SHP77 (cell line): Measurements from ENCODE around the gene SDK1.

Experiments used
- DNase-seq, 2 experiments: peaks; one replicate each; lab custom pipeline; 2025; lab: John Stamatoyannopoulos, UW

The SDK1 gene

DNA sequence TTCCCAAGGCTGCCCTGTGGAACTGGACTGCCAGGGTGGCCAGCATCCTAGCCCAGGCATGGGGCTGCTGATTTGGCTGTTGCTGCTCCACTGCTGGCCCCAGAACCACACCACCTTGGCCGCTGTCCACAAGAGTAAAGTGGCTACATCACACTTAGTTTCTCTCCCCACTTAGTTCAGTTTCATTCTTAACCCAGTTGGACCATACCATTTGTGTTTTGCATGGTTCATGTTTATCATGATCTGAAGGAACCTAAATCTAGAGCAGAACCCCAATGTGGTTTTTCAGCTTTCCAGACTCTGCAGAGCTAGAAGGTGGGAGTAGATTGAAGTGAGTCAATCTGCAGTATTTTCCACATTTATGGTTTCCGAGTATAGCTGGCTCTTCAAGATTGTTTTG lies 32.8 kb downstream of the SDK1 start:
- no peak for DNase-seq

DNA sequence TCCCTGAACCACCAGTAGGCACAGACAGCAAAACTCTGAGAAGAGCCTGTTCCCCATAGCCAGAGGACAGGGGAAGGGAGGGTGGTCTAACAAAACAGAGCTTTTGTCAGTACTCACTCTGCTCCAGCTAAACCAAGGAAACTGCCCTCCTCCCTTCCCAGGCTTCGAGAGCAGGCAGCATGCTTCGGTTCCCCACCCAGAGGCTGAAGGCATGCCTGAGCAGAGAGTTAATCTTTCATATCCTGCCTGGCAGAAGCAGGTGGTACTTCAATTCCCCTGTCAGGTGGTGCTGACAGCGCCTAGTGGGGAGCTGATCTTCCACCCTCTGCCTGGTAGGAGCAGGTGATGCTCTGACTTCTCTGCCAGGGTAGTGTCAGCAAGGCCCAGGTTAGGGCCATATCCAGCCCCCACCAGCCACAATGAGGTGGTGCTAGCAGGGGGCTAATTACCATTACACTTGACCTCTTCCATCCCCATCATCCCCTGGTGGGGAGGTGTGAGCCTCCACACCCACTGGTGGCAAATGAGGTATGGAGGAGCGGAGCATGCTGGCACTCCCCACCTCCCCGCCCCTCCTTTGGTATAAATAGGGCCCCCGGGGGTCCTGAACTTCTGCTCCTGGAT lies 35.1 kb downstream of the SDK1 start:
- DNase-seq = peak; percentile 10 to 44

DNA sequence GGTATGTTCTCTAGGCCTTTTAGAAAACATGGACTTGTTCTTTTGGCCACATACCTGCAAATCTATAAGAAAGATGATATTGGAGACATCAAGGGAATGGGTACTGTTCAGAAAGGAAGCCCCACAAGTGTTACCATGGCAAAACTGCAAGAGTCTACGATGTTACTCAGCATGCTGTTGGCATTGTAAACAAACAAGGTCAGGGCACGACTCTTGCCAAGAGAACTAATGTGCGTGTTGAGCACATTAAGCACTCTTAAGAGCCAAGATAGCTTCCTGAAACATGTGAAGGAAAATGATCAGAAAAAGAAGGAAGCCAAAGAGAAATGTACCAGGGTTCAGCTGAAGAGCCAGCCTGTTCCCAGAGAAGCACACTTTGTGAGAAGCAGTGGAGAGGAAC lies 37.1 kb downstream of the SDK1 start:
- DNase-seq = no peak

DNA sequence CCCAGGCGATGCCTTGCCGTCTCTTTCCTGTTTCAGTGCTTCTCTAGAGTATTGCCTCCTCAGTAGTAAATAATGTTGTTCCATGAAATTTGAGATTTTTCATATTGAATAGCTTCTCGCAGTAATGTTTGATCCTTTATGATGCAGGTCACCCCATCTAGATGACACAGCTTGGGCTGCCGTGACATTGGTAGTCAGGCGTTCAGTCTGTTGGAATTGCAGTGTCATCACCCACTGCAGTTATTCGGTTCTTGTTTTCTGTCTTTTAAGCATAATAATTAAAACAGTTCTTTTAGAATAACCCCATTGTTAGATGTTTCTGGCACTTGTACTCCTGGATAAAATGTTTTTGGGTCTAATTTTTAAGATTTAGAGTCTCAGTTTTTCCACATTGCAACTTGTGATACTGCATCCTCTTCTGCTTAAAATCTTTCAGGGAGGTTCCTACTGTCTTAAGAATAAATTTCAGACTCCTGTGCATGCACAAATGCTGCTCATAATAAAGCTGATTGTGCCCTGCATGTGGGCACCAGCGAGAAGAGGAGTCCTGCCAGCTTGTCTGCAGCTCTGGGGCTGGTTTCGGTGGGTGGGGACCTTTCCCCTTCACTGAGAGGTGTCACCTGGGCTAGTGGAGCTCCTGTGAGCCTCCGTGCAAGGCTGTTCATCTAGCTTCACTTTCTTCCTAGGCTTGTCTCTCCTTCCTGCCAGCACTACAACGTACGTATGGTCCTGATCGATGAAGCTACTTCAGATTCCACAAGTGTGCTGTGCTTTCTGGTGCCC lies 44.8 kb downstream of the SDK1 start:
- DNase-seq = no peak

DNA sequence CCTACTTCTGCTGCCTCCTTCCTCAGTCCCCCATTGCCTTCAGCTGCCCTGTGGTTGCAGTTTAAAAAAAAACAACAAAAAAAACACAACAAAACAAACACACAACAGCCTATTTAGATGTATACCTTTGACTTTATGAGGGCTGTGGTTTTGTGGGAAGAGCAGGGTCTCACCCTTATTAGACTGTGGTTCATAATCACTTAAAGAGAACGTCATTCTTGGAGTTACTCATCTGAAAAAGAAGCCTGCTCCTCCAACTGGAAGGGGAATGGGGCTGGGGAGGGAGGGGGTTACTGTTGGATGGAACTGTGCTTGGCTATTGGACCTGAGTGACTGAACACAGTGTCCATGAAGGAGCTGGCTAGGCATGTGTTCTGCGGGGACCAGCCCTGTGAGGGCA lies 48.1 kb downstream of the SDK1 start:
- DNase-seq = no peak

DNA sequence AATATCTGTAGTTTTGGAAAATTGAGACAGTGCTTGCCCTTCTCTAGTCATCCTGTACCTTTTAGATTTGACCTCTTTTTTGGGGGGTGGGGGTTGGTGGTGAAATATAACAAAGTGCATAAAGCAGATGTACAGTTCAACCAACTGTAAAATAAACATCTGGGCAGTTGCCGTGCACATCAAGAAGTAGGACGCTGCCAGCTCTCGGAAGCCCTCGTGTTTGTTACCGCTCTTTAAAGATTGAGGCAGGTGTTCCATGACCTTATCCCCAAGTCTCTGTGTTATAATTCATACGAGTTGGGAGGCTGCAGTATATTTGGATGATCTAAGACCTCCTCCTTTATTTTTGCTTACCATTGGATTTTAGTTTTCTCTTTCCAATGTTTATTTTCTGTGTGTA lies 55.1 kb downstream of the SDK1 start:
- peak in 1 of 2 experiments; percentile 19 for DNase-seq

DNA sequence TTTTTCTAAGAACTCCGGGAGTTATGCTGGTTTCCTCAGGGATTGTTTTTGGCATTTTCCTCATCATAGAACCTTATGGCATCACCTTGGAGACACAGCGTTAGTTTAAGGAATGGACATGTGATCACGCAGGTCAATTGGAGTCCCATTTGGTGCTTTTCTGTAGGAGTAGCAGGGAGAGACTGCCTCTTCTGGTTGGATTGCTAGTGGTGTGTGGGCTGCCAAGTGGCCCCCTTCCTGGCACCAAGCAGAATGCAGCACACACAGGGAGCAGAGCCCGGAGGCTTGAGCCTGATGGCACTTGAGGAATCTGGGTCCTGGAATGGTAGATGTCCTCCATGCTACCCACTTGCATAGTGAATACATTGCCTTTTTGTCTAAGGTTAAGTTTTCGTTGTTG lies 57.9 kb downstream of the SDK1 start:
- no peak for DNase-seq

DNA sequence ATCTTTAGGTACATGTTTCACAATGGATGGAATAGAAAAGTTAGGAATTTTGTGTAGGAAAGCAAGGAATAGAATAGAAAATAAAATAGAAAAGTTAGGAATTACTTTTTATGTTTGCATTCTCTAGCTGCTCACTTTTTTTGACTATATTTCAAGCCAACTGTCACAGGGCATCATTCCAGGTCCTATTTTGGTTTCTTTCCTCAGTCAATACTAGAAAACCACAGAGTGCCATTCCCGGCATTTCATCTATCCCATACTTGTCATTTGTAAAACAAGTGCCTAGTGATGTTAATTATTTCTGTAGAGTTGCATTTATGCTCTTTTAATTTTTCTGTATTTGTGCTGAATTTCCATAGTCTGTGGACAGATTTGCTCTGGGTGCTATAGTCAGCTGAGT lies 66.2 kb downstream of the SDK1 start:
- no peak for DNase-seq

DNA sequence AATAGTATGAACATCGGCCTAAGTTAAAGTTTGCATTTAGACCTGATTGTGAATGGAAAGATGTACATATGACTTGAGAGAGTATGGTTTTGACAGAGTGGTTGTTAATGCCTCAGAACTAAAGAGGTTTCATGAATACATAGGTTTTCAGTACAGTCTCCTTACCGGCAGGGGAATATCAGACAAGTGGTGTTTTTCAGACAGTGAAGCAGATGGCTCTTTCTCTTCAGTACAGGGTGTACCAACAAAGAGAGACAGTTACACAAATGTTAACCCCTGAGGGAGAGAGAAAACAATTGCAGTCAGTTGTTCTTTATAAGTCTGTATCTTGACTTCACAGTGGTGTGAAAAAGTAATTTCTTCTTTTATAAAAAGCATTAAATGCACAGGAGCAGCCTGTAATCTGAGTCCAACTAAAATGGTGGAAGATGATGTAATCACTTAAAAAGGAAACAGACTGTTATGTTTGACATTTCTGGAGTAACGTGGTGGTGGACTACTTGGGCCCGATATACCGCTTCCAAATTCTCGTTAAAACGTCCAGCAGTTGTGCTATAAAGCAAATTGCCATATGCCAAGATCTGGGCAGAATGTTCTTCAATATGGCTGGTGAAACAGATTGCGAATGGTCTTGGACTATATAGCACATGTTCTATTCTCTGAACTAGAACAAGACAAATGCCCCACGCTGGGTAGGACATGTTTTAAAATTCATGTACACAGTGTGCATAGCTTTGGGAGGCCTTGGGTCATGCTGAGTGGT lies 69.2 kb downstream of the SDK1 start:
- DNase-seq = peak; percentile 13 to 48

DNA sequence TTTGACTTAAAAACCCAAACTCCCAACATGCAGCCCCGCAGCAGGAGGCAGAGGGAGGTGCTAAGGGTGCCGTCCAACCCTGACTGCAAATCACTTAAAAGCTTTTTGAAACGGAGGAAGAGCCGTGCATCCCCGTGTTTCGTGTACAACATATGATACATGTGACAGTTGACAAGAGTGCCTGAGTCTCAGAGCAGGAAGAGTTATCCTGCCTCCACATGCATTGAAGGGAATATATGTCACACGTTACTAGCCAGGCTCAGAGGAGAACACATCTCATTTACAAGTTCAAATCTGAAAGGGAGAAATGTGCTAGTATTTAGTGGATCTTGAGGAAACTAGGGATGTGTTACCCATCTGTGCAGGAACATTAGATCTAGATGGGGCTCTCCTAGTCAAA lies 69.9 kb downstream of the SDK1 start:
- no peak for DNase-seq

DNA sequence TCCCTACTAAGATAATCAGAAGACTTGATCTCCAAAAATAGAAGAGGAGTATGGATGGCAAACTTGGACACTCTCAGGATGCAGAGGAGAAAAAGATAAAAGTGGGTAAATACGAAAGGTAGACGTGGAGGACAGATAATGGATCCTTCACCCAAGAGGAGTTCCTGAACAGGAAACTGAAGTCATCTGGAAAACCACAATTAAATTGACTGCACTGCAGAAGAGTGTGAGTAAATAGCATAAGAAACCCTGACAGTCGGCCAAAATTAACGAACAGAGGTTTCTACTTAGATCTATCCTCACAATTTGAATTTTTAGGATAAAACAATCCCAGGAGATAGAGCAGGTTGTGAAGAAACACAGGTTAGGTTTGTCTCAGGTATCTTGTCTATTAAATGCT lies 70.5 kb downstream of the SDK1 start:
- DNase-seq = no peak

DNA sequence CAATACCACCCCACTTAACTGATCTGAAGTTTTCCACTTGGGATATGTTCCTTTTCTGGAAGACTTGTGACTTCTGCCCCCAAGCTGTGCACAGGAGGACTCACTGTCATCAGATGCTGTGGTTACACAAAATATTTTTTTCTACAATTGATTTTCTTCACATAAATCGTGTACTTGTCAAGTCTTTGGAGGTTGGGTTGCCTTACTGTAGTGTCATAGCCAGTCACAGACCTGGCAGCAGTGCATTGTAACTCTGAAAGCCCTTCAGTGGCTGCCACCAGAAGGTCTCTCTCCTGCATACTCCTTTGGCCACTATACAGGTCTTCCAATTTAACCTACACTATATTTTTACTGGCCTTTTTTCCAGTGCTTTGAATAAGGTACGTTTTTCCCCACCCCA lies 73.2 kb downstream of the SDK1 start:
- no peak for DNase-seq

DNA sequence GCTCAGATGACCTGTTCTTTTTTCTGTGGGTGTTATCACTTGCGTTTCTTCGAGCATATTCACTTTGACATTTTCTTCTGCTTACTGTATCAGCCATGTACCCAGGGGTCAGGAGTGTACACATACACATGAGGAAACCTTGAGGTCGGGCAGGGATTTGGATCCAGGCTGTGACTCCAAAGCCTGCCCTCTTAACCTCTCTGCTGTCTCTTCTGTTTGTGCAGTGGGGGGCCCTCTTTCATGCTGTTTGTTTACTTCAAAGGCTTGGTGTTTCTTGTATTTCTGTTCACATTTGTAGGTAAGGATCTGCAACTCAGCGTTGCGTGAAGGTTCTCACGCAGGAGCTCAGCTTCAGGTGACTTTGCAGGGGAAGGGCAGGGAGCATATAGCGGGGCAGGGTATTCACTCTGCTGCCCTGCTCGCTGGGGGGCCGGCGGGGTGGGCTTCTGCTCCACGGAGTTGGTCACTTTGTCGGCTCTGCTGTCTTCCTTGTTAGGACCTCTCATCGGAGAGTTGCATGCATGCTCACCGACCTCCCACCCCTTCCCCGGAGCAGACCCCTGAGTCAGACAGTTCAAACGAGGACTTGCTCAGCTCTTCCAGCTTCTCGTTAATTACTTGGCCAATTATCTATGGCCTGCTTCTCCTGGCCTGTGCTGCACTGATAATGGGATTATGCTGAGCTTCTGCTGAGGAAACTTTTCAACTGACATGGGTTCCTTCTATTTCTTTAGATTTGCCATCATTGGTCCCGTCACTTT lies 77.5 kb downstream of the SDK1 start:
- DNase-seq = no peak

DNA sequence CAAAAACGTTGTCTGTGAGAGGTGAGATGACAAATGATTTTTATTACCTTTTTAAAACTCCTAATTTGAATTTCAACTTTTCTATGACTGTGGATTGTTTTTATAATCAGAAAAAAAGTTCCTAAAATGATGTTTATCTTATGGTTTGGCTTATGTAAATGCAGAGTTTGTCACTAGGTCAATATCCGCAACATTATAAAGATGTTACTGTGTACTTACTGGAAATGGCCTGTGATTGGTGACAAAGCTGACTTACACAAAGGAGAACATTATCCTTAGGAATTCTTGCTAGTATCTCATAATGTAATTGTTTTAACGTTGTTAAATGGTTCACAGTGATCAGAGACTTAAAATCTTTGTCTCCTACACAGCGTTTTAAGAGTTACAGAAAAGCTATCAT lies 79.0 kb downstream of the SDK1 start:
- no peak for DNase-seq

DNA sequence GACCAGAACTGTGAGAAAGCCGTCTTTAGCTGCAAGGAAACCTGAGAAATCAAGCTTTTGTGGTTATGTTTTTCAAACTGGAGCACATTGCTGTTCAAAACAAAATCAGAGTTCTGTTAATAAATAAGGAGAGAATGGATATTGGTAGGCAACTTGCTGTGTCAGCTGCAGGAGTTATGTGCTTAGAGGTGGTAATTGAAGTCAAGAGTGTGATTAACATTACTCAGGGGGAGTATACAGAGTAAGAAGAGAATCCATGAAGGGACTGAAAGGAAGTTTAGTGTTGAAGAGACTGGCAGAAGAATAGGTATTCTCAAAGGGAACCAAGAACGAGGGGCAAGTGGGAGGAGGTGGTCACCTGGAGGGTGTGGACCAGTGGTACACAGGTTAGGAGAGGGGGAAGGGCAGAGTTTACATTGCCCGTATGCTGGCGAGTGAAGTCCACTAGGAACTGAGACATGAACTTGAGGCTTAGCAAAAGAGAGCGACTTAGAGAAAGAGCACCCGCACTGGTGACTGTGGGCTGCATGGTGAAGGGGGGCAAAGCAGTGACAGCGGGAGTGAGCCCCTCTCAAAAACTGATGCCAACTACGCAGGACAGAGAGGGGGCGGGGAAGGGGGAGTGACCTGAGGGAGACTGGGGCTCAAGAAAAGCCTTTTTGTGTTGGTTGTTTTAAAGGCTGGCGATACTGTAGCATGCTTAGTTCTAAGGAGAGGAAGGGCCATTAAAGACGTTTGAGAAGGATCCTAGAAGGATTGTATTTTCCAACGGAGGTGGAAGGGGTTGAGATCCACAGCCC lies 80.0 kb downstream of the SDK1 start:
- DNase-seq = no peak

DNA sequence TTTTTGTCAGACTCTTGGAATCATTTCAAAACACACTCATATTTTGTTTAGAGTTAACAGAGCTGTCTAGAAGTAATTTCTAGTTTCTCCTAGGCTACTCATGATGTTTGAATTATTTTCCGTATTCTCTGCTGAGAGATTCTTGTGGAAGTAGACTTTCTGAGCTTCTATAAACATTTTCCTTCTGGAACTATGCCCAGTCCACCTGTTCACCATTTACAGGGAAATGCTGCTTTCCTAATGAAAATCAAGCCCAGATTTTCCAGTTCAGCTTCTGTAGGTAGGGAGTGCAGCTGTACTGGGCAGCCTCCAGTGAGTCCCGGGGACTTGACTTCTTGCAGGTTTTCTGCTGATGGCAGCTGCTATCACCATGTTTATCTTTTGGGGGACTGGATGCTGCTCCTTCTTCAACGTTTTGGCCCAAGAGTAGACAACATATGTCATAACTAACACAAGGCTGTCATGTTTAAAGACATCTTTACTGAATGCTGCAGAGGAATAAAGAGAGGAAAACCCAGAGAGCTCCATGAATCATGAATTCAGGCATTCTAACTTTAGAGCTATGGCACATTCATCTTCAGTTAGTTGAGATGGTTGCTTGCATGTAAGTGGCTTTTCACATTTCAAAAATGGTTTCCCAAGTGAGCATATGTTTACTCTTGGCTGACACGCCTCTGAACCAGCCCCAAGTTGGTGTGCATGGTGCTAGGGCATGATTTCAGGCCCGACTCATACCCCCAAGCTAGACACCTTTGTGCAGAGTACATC lies 85.6 kb downstream of the SDK1 start:
- DNase-seq = no peak

DNA sequence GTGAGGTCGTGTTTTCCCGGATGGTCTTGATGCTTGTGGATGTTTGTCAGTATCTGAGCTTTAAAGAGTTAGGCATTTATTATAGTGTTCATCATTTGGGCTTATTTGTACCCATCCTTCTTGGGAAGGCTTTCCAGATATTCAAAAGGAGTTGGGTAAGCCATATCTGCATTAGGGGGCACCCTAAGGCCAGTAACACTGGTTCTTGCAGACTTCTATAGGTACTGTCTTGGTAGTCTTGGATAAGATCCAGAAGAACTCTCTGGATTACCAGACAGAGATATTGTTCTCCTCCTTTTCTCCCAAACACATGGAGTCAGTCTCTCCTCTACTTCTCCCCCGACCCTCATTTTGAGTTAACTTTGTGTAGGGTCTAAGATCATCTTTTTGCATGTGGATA lies 92.8 kb downstream of the SDK1 start:
- DNase-seq = no peak

DNA sequence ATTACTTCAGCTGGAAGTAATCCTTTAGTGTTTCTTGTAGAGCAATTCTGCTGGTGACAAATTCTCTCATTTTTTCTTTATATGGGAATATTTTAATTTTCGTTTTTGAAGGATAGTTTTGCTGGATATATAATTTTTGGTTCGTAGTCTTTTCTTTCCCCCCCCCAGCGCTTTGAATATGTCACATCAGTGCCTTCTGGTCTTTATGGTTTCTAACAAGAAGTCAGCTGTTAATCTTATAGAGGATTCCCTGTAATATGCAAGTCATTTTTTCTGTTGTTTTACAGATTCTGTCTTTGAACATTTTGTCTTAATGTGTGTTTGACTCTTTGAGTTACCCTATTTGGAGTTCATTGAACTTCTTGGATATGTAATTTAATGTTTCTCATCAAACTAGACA lies 96.3 kb downstream of the SDK1 start:
- DNase-seq = no peak

DNA sequence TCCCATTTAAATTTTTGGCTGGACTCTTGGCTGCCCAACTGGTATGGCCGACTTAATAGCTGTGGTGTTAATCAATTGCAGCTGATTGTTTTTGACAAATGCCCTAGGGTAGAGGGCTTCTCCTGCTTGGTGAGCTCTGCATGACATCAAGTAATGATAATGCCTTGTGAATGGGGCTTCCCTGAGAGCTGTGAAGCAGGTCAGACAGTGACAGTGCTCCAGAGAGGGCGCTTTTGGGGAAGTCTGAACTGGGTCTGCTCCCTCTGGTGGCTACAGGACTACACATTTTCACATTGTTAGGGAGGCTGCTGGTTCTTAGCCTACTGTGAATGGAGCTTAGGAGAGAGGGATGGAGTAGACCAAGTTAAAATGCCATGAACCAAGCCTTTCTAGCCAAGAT lies 98.8 kb downstream of the SDK1 start:
- peak; percentile 44 to 51 for DNase-seq

DNA sequence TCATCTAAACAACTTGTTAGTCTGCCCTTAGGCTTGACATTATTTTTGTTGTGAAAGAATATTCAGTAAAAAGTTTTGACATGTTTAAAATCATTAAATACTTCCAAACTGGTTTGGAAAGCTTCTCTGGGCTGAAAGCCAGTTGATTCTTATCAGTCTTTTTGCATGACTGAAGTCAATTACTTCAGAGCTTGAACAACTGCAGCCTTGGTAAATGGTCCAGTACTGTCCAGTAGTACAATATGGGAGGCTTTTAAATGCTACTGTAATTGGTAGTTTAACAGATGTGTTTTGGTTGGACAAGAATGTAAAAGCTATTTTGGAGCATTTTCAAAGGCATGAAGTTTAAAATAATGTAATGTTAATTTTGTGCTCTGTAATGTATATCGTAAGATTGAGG lies 103.4 kb downstream of the SDK1 start:
- no peak for DNase-seq
